ENCODE measurements around the gene ACADL. TPM values are rescaled to one million over a fixed set of nuclear protein-coding genes. Genes with fewer than 3 reads are reported as not detected.
A peak's percentile ranks its signal among the peaks of the same experiment; 100 is the strongest.

The ACADL gene
- total RNA-seq (not detected), polyA plus RNA-seq (not detected)

DNA sequence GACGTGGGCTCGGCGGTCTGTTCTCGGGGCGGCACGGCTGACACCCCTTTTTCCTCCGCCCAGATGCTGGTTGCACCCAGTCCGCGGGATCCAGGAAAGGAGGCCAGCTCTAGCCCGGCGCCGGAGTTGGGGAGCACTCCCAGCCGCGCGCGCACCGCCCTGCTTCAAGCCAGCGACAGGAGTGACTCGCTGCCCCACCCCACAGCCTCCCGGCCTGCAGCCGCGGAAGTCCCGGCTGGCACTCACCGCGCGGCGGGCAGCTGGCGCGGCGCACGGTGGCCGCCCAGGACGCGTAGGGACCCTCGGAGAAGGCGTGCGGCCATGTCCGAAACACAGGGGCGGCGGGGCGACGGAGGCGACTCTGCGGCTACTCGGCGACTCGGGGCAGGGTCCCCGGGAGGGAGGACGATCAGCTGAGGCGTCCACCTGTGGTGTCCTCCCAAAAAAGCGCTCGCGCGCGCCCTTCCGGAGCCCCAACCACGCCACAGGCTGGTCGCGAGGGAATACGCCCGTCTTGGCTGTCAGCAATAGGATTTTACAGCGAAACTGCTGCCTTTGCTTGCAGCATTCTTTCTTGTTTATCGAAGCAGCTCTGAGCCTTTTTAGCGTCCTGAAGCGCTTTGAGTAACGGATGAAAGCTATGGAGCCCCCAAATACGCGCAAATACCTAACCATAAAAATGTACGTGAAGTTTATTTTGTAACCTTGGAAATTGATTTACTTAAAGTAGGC is at the start of gene ACADL:
ACADL (minus strand) TSS at position 507 of the 732 bp plus-strand sequence; CDS start at position 323, 184 bp downstream.
- peak within 1 kb of the TSS in 1 of 4 donors; percentile 1 for H3K4me3 Mint-ChIP-seq
- no peaks in the 10 kb centered on the region for H3K4me1 ChIP-seq (ENCODE audit: control insufficient read depth, insufficient read depth, low read length, poor library complexity, severe bottlenecking)
- peaks cover 60% of the 10 kb centered on the region for H3K27me3 Mint-ChIP-seq
- peaks cover 17% of the 10 kb centered on the region for H3K27me3 ChIP-seq (ENCODE audit: control insufficient read depth, insufficient read depth, low read length)
- H3K27ac Mint-ChIP-seq: no peak within 1 kb of the TSS
- no peaks in the 10 kb centered on the region for H3K36me3 ChIP-seq (ENCODE audit: control insufficient read depth, insufficient read depth, low read length)
- no peaks in the 10 kb centered on the region for H3K9me3 ChIP-seq (ENCODE audit: control insufficient read depth in 2 of 2, low read length in 2 of 2)
- ATAC-seq (ENCODE audit: low read depth in 2 of 2): no peak
- H3K4me1 Mint-ChIP-seq: peaks cover 0 to 6% (median 3%) of the 10 kb centered on the region in 4 donors
- H3K27ac ChIP-seq (ENCODE audit: insufficient read depth, low read length, poor library complexity, severe bottlenecking): no peak within 1 kb of the TSS
- DNase-seq: peak in 2 of 3 donors; percentile 1 to 10
- no peaks in the 10 kb centered on the region for H3K36me3 Mint-ChIP-seq
- no peak within 1 kb of the TSS for H3K4me3 ChIP-seq (ENCODE audit: low read depth, low read length)
- H3K9me3 Mint-ChIP-seq: peaks cover 0 to 2% (median 0%) of the 10 kb centered on the region in 7 donors

DNA sequence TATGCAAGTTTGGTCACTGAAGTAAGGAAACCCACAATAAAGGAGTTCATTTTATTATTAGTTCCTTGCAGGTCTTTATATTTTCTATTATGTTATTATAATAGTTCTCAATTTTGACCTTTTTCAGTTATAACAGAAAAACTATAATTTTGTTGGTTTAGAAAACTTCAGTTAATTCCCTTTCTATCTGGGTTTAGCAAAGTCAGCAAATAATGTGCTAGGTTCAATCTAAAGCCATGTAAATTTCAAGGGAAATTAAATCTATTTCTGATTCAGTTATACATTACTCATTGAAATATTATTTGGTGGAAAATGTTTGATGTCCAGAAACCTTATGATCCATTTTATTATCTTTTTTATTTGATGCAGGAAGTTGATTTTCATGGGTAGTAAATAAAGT is 46.1 kb upstream of the ACADL start:
- ATAC-seq (ENCODE audit: low read depth in 2 of 2): no peak
- H3K27ac ChIP-seq (ENCODE audit: insufficient read depth, low read length, poor library complexity, severe bottlenecking): no peak overlapping the region
- Mint-ChIP-seq H3K4me3 (no peak overlapping the region), H3K27ac (no peak overlapping the region), H3K9me3 (peaks cover 0 to 1% (median 0%) of the 10 kb centered on the region in 7 donors), H3K36me3 (no peaks in the 10 kb centered on the region), H3K27me3 (no peaks in the 10 kb centered on the region), H3K4me1 (no peaks in the 10 kb centered on the region)
- no peak overlapping the region for H3K4me3 ChIP-seq (ENCODE audit: low read depth, low read length)
- H3K36me3 ChIP-seq (ENCODE audit: control insufficient read depth, insufficient read depth, low read length): no peaks in the 10 kb centered on the region
- no peaks in the 10 kb centered on the region for H3K4me1 ChIP-seq (ENCODE audit: control insufficient read depth, insufficient read depth, low read length, poor library complexity, severe bottlenecking)
- DNase-seq: no peak
- no peaks in the 10 kb centered on the region for H3K9me3 ChIP-seq (ENCODE audit: control insufficient read depth in 2 of 2, low read length in 2 of 2)
- H3K27me3 ChIP-seq (ENCODE audit: control insufficient read depth, insufficient read depth, low read length): no peaks in the 10 kb centered on the region

GRCh38 chr2:210269148-210269547 is 43.9 kb upstream of the ACADL start:
- Histone ChIP-seq H3K4me1 (ENCODE audit: control insufficient read depth, insufficient read depth, low read length, poor library complexity, severe bottlenecking) (no peaks in the 10 kb centered on the region), H3K27ac (ENCODE audit: insufficient read depth, low read length, poor library complexity, severe bottlenecking) (no peak overlapping the region), H3K27me3 (ENCODE audit: control insufficient read depth, insufficient read depth, low read length) (no peaks in the 10 kb centered on the region), H3K9me3 (ENCODE audit: control insufficient read depth in 2 of 2, low read length in 2 of 2) (no peaks in the 10 kb centered on the region), H3K36me3 (ENCODE audit: control insufficient read depth, insufficient read depth, low read length) (no peaks in the 10 kb centered on the region), H3K4me3 (ENCODE audit: low read depth, low read length) (no peak overlapping the region)
- ATAC-seq (ENCODE audit: low read depth in 2 of 2): no peak
- no peak for DNase-seq
- Mint-ChIP-seq H3K4me1 (no peaks in the 10 kb centered on the region), H3K9me3 (peaks cover 0 to 1% (median 0%) of the 10 kb centered on the region in 7 donors), H3K27ac (no peak overlapping the region), H3K27me3 (no peaks in the 10 kb centered on the region), H3K4me3 (no peak overlapping the region), H3K36me3 (no peaks in the 10 kb centered on the region)

DNA sequence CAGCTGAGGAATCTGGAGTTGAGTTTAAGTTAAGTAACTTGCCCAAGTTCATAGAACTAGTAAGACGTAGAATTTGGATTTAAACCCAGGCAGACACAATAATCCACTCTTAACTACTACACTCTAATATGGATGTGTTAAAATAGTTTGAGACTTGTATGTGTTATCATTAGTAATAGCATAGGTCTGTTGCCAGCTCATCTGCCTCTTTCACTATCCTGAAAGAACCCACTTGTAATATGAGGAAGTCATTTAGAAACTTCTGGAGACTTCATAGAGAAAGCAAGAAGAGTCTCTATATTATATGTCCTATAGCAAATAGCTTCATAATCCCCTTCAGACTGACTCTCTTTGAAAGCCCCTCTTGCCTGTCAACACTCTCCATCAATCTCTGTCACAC is 43.0 kb upstream of the ACADL start:
- no peak for ATAC-seq (ENCODE audit: low read depth in 2 of 2)
- H3K4me1 Mint-ChIP-seq: no peaks in the 10 kb centered on the region
- no peaks in the 10 kb centered on the region for H3K27me3 Mint-ChIP-seq
- no peak overlapping the region for H3K27ac Mint-ChIP-seq
- DNase-seq: no peak
- H3K9me3 Mint-ChIP-seq: peaks cover 0 to 1% (median 0%) of the 10 kb centered on the region in 7 donors
- no peaks in the 10 kb centered on the region for H3K4me1 ChIP-seq (ENCODE audit: control insufficient read depth, insufficient read depth, low read length, poor library complexity, severe bottlenecking)
- H3K36me3 ChIP-seq (ENCODE audit: control insufficient read depth, insufficient read depth, low read length): no peaks in the 10 kb centered on the region
- H3K4me3 Mint-ChIP-seq: no peak overlapping the region
- no peaks in the 10 kb centered on the region for H3K36me3 Mint-ChIP-seq
- no peaks in the 10 kb centered on the region for H3K9me3 ChIP-seq (ENCODE audit: control insufficient read depth in 2 of 2, low read length in 2 of 2)
- no peak overlapping the region for H3K4me3 ChIP-seq (ENCODE audit: low read depth, low read length)
- no peak overlapping the region for H3K27ac ChIP-seq (ENCODE audit: insufficient read depth, low read length, poor library complexity, severe bottlenecking)
- no peaks in the 10 kb centered on the region for H3K27me3 ChIP-seq (ENCODE audit: control insufficient read depth, insufficient read depth, low read length)

GRCh38 chr2:210267698-210268097 is 42.5 kb upstream of the ACADL start:
- Mint-ChIP-seq H3K36me3 (no peaks in the 10 kb centered on the region), H3K4me1 (no peaks in the 10 kb centered on the region), H3K27ac (no peak overlapping the region), H3K4me3 (no peak overlapping the region), H3K9me3 (peaks cover 0 to 1% (median 0%) of the 10 kb centered on the region in 7 donors), H3K27me3 (no peaks in the 10 kb centered on the region)
- Histone ChIP-seq H3K27me3 (ENCODE audit: control insufficient read depth, insufficient read depth, low read length) (no peaks in the 10 kb centered on the region), H3K4me3 (ENCODE audit: low read depth, low read length) (no peak overlapping the region), H3K36me3 (ENCODE audit: control insufficient read depth, insufficient read depth, low read length) (no peaks in the 10 kb centered on the region), H3K9me3 (ENCODE audit: control insufficient read depth in 2 of 2, low read length in 2 of 2) (no peaks in the 10 kb centered on the region), H3K27ac (ENCODE audit: insufficient read depth, low read length, poor library complexity, severe bottlenecking) (no peak overlapping the region), H3K4me1 (ENCODE audit: control insufficient read depth, insufficient read depth, low read length, poor library complexity, severe bottlenecking) (no peaks in the 10 kb centered on the region)
- ATAC-seq (ENCODE audit: low read depth in 2 of 2): no peak
- no peak for DNase-seq

DNA sequence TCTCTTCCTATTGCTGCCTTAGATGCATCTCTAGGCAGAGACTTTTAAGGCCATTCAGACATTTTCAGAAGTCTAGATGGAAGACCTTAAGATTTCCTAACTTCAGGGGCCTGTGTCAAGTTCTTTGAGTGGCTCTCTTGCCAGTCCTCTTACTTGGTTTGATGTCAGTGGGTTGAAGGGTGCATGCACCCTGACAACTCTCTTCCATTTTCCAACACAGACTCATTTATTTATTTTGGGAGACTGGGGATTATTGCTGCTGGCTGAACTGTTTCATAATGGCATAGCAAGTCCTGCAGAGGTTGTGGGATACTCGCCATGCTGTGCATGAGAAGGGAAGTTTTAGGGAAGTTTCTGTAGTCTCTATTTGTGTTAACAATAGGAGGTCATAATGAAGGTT is 39.0 kb upstream of the ACADL start:
- ATAC-seq (ENCODE audit: low read depth in 2 of 2) (no peak), DNase-seq (no peak)
- Histone ChIP-seq H3K4me1 (ENCODE audit: control insufficient read depth, insufficient read depth, low read length, poor library complexity, severe bottlenecking) (no peaks in the 10 kb centered on the region), H3K9me3 (ENCODE audit: control insufficient read depth in 2 of 2, low read length in 2 of 2) (no peaks in the 10 kb centered on the region), H3K4me3 (ENCODE audit: low read depth, low read length) (no peak overlapping the region), H3K36me3 (ENCODE audit: control insufficient read depth, insufficient read depth, low read length) (no peaks in the 10 kb centered on the region), H3K27me3 (ENCODE audit: control insufficient read depth, insufficient read depth, low read length) (no peaks in the 10 kb centered on the region), H3K27ac (ENCODE audit: insufficient read depth, low read length, poor library complexity, severe bottlenecking) (no peak overlapping the region)
- Mint-ChIP-seq H3K9me3 (peaks cover 0 to 3% (median 0%) of the 10 kb centered on the region in 7 donors), H3K4me3 (no peak overlapping the region), H3K36me3 (no peaks in the 10 kb centered on the region), H3K4me1 (no peaks in the 10 kb centered on the region), H3K27me3 (no peaks in the 10 kb centered on the region), H3K27ac (no peak overlapping the region)

DNA sequence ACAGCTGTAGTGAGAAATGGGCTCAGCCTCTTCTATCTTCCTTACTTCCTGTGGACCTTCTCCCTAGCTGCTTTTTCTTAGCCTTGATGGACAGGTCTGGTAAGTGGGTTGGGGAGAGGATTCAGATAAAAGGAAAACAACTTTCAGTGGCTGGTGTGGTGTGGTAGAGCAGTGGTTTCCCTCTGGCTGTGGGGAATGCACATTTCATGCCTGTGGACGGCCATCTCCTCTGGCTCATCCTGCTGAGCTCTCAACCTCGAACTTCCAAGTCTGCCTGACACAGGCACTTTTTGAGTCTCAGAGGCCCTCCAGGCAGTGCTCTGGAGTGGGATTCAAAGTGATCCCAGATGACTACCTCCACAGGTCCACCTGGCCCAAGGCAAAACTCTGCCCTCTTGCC is 38.6 kb upstream of the ACADL start:
- Histone ChIP-seq H3K27me3 (ENCODE audit: control insufficient read depth, insufficient read depth, low read length) (no peaks in the 10 kb centered on the region), H3K36me3 (ENCODE audit: control insufficient read depth, insufficient read depth, low read length) (no peaks in the 10 kb centered on the region), H3K4me1 (ENCODE audit: control insufficient read depth, insufficient read depth, low read length, poor library complexity, severe bottlenecking) (no peaks in the 10 kb centered on the region), H3K9me3 (ENCODE audit: control insufficient read depth in 2 of 2, low read length in 2 of 2) (no peaks in the 10 kb centered on the region), H3K4me3 (ENCODE audit: low read depth, low read length) (no peak overlapping the region), H3K27ac (ENCODE audit: insufficient read depth, low read length, poor library complexity, severe bottlenecking) (no peak overlapping the region)
- H3K36me3 Mint-ChIP-seq: no peaks in the 10 kb centered on the region
- no peaks in the 10 kb centered on the region for H3K27me3 Mint-ChIP-seq
- no peaks in the 10 kb centered on the region for H3K4me1 Mint-ChIP-seq
- DNase-seq: no peak
- H3K27ac Mint-ChIP-seq: no peak overlapping the region
- no peak for ATAC-seq (ENCODE audit: low read depth in 2 of 2)
- peaks cover 0 to 1% (median 0%) of the 10 kb centered on the region in 7 donors for H3K9me3 Mint-ChIP-seq
- H3K4me3 Mint-ChIP-seq: no peak overlapping the region

DNA sequence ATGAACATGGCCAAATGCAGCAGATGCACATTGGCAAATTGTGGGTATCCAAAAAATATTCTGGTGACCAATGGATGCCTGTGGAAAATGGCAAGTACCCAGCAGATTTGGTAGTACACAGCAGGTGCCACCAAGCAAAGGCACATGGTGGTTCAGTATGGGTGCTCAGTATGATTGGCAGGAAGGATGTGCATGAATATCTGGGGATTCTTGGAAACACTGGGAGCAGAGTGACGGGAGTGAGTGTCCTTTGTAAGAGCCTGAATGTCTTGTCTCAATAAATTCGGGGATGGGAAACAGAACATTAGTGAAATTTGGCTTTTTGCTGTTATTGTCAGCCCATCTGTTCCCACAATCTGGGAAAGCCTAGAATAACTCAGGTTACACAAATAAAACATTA is 36.8 kb upstream of the ACADL start:
- Histone ChIP-seq H3K4me1 (ENCODE audit: control insufficient read depth, insufficient read depth, low read length, poor library complexity, severe bottlenecking) (no peaks in the 10 kb centered on the region), H3K27ac (ENCODE audit: insufficient read depth, low read length, poor library complexity, severe bottlenecking) (no peak overlapping the region), H3K4me3 (ENCODE audit: low read depth, low read length) (no peak overlapping the region), H3K27me3 (ENCODE audit: control insufficient read depth, insufficient read depth, low read length) (no peaks in the 10 kb centered on the region), H3K36me3 (ENCODE audit: control insufficient read depth, insufficient read depth, low read length) (no peaks in the 10 kb centered on the region), H3K9me3 (ENCODE audit: control insufficient read depth in 2 of 2, low read length in 2 of 2) (no peaks in the 10 kb centered on the region)
- DNase-seq: no peak
- Mint-ChIP-seq H3K27ac (no peak overlapping the region), H3K9me3 (peaks cover 0 to 1% (median 0%) of the 10 kb centered on the region in 7 donors), H3K27me3 (no peaks in the 10 kb centered on the region), H3K36me3 (no peaks in the 10 kb centered on the region), H3K4me3 (no peak overlapping the region), H3K4me1 (no peaks in the 10 kb centered on the region)
- no peak for ATAC-seq (ENCODE audit: low read depth in 2 of 2)
